SHP77 (cell line): ENCODE data around the gene SDK1.

Experiments
- DNase-seq, 2 experiments: peaks; one replicate each; lab custom pipeline; 2025; lab: John Stamatoyannopoulos, UW

The SDK1 gene

GRCh38 chr7:3459111-3459510, 158.1 kb downstream of the SDK1 start:
- DNase-seq = no peak

- no peak for DNase-seq
Measured at GRCh38 chr7:3461923-3462322, 160.9 kb downstream of the SDK1 start.

- DNase-seq = no peak
Measured at GRCh38 chr7:3463696-3464095, 162.6 kb downstream of the SDK1 start.

- no peak for DNase-seq
Measured at GRCh38 chr7:3464900-3465622, 164.0 kb downstream of the SDK1 start.

GRCh38 chr7:3466261-3466660, 165.2 kb downstream of the SDK1 start:
- DNase-seq = no peak

- DNase-seq = no peak
Measured at GRCh38 chr7:3469641-3470040, 168.6 kb downstream of the SDK1 start.

- DNase-seq = no peak
Measured at GRCh38 chr7:3480197-3480596, 179.1 kb downstream of the SDK1 start.

- DNase-seq = no peak
Measured at GRCh38 chr7:3481435-3481834, 180.4 kb downstream of the SDK1 start.

GRCh38 chr7:3482147-3482921, 181.3 kb downstream of the SDK1 start:
- DNase-seq = peak; percentile 78 to 79

- DNase-seq = no peak
Measured at GRCh38 chr7:3486841-3487240, 185.8 kb downstream of the SDK1 start.

GRCh38 chr7:3488829-3489228, 187.8 kb downstream of the SDK1 start:
- no peak for DNase-seq

- no peak for DNase-seq
Measured at GRCh38 chr7:3493499-3493898, 192.4 kb downstream of the SDK1 start.

- DNase-seq = no peak
Measured at GRCh38 chr7:3494947-3495346, 193.9 kb downstream of the SDK1 start.

GRCh38 chr7:3495530-3495929, 194.5 kb downstream of the SDK1 start:
- DNase-seq = no peak

- DNase-seq = no peak
Measured at GRCh38 chr7:3495954-3496353, 194.9 kb downstream of the SDK1 start.

GRCh38 chr7:3497796-3498195, 196.7 kb downstream of the SDK1 start:
- DNase-seq = no peak

- DNase-seq = no peak
Measured at GRCh38 chr7:3501671-3502070, 200.6 kb downstream of the SDK1 start.

- DNase-seq = no peak
Measured at GRCh38 chr7:3504384-3504783, 203.3 kb downstream of the SDK1 start.

GRCh38 chr7:3510101-3511020, 209.3 kb downstream of the SDK1 start:
- DNase-seq = no peak

GRCh38 chr7:3517344-3517743, 216.3 kb downstream of the SDK1 start:
- DNase-seq = no peak

GRCh38 chr7:3518546-3518945, 217.5 kb downstream of the SDK1 start:
- no peak for DNase-seq

GRCh38 chr7:3520206-3520605, 219.2 kb downstream of the SDK1 start:
- DNase-seq = peak; percentile 88 to 93
